Kidney (tissue), 14 donors: ENCODE measurements around the gene EHMT2. TPM values are rescaled to one million over a fixed set of nuclear protein-coding genes. Genes with fewer than 3 reads are reported as not detected.

ENCODE experiments used
- DNase-seq, 5 donors: peaks; one replicate each; pipeline ENCODE4 v3.0.0-alpha.2; 2013 to 2020
- FAIRE-seq: peaks from 2 replicates; lab custom pipeline; 2012; peaks lifted over from hg19 to GRCh38; lab: Jason Lieb, UNC
- H3K27ac ChIP-seq, 2 donors: one replicate each; pipeline ENCODE4 v1.7.0; 2013; ENCODE audit warnings: low read depth in 2 of 2, low read length in 2 of 2, inconsistent platforms in 1 of 2
- H3K27me3 ChIP-seq: one replicate; pipeline ENCODE4 v1.7.1; 2013; ENCODE audit warnings: low read length, inconsistent platforms; ENCODE audit not compliant: control insufficient read depth, insufficient read depth
- H3K36me3 ChIP-seq, 3 donors: one replicate each; pipeline versions ENCODE4 v1.7.0 to v1.7.1; 2013; ENCODE audit warnings: low read length in 3 of 3, control low read depth in 1 of 3, inconsistent platforms in 1 of 3; ENCODE audit not compliant: insufficient read depth in 3 of 3, control insufficient read depth in 2 of 3
- H3K4me1 ChIP-seq, 3 donors: one replicate each; pipeline versions ENCODE4 v1.7.0 to v1.7.1; 2013; ENCODE audit warnings: low read length in 3 of 3, inconsistent platforms in 1 of 3, low read depth in 1 of 3; ENCODE audit not compliant: control insufficient read depth in 2 of 3, insufficient read depth in 2 of 3
- H3K4me3 ChIP-seq, 3 donors: one replicate each; pipeline versions ENCODE4 v1.7.0 to v1.8.1; 2013; ENCODE audit warnings: low read length in 3 of 3, control low read depth in 1 of 3, inconsistent platforms in 1 of 3
- H3K9ac ChIP-seq, 3 donors: one replicate each; pipeline versions ENCODE4 v1.7.0 to v1.7.1; 2013; ENCODE audit warnings: low read length in 3 of 3, control low read depth in 1 of 3, inconsistent platforms in 1 of 3
- H3K9me3 ChIP-seq, 3 donors: one replicate each; pipeline versions ENCODE4 v1.7.0 to v1.7.1; 2013; ENCODE audit warnings: low read length in 3 of 3, control low read depth in 1 of 3, inconsistent platforms in 1 of 3; ENCODE audit not compliant: control insufficient read depth in 2 of 3, insufficient read depth in 1 of 3
- intact Hi-C: fragments of 100-400 bp; cut with DNase I; formaldehyde crosslinking; loops from one replicate; pipeline ENCODE4 v1.11.1; 2022
- polyA plus RNA-seq: library from polyadenylated mRNA; stranded (reverse); fragments of 350-450 nt; fragmentation: Illumina TruSeq; extraction: RNeasy Lipid Tissue Mini Kit (QIAGEN cat#74804); gene quantifications from one replicate; pipeline ENCODE4 v1.2.3, GENCODE V29; 2014; ENCODE audit warnings: low read depth, low replicate concordance; ENCODE audit not compliant: insufficient read depth
- total RNA-seq: library from RNA; stranded (reverse); fragmentation: NEBNext Ultra II Directional; extraction: Animal tissue kit (Norgen Biotek cat#: 25700); gene quantifications from one replicate; pipeline ENCODE4 v1.2.1, GENCODE V29; 2021
- TF ChIP-seq, protein P1 (sequence below): IDR thresholded peaks from 3 replicates; pipeline ENCODE4 v1.5.1; 2012; ENCODE audit warnings: mild to moderate bottlenecking, moderate library complexity, borderline replicate concordance; ENCODE audit not compliant: insufficient read depth; ENCODE audit errors: extremely low read depth
- donor health status: control.
- donor health status: control.
- donor health status: control.
- donor health status: control.
- donor health status: control.
- donor health status: DM: yes; HTN: yes; CAD: no.
- donor health status: Normal renal cell carcinoma (clear cell type).

Gene EHMT2
- total and polyA plus RNA-seq, 2 donors from 2014 or later = 35.3 to 40.5 TPM

DNA sequence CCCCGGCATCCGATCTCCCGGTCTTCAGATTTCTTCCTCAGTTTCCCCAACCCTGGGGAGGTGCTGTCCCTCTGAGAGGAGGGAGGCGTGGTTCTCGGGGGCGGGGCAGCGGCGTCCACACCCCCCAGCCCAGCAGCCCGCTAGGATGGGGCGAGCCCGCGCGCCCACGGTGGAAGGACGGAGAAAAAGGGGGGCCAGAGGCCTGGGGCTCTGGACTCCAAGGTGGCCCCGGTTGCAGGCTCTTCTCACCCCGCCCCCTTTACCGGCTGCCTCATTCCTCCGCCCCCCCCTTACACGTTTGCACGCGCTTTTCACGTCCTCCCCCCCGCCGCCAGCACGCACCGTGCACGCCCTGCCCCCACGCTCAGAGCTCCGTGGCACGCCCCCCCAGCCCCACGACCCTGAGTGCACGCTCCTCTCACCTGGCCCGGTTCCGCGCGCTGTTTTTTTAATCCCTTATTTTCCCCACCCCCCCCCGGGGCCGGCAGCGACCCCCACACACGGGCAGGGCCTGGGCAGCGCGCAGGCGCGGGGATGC is 4.0 kb upstream of the EHMT2 start:
- DNase-seq = peak; percentile 36 to 90 (median 71)
- Histone ChIP-seq H3K4me3 (peak overlapping the region in 2 of 3 donors; percentile 11 to 87), H3K27ac (peak overlapping the region; percentile 82 to 91), H3K36me3 (no peaks in the 10 kb centered on the region), H3K9ac (peak overlapping the region in 1 of 3 donors; percentile 51), H3K27me3 (no peaks in the 10 kb centered on the region), H3K9me3 (no peaks in the 10 kb centered on the region), H3K4me1 (peaks cover 4 to 19% (median 13%) of the 10 kb centered on the region in 3 donors)
- TF ChIP-seq, protein P1, sequence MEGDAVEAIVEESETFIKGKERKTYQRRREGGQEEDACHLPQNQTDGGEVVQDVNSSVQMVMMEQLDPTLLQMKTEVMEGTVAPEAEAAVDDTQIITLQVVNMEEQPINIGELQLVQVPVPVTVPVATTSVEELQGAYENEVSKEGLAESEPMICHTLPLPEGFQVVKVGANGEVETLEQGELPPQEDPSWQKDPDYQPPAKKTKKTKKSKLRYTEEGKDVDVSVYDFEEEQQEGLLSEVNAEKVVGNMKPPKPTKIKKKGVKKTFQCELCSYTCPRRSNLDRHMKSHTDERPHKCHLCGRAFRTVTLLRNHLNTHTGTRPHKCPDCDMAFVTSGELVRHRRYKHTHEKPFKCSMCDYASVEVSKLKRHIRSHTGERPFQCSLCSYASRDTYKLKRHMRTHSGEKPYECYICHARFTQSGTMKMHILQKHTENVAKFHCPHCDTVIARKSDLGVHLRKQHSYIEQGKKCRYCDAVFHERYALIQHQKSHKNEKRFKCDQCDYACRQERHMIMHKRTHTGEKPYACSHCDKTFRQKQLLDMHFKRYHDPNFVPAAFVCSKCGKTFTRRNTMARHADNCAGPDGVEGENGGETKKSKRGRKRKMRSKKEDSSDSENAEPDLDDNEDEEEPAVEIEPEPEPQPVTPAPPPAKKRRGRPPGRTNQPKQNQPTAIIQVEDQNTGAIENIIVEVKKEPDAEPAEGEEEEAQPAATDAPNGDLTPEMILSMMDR = no peak
- intact Hi-C loops = no loop called here
- FAIRE-seq = no peak

DNA sequence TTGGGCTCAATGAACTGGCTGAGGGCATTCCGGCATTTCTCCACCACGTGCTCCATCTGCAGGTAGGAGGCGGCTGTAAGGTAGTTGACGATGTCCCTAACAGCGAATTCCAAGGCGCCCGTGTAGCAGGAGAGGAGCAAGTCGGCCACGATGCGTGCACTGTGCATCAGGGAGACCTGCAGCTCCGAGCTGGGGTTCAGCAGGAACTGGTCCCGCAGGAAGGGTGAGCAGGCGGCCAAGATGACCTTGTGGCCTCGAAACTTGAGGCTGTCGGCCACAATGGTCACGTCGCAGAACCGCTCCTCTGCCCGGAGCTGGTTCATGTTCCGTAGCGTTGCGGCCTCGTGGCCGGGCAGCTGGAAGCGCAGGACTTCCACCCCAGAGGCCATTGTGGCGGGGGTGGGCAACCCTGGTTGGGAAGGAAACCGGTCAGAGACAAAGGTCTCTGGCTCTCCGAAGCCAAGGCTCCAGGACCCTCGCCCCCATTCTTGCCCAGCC is 3.5 kb upstream of the EHMT2 start:
- FAIRE-seq (no peak), DNase-seq (peak in 4 of 5 donors; percentile 38 to 87 (median 40))
- intact Hi-C loops = no loop called here
- TF ChIP-seq, protein P1 = no peak
- H3K27me3 ChIP-seq = no peaks in the 10 kb centered on the region
- no peaks in the 10 kb centered on the region for H3K9me3 ChIP-seq
- peak overlapping the region; percentile 82 to 91 for H3K27ac ChIP-seq
- peaks cover 4 to 19% (median 13%) of the 10 kb centered on the region in 3 donors for H3K4me1 ChIP-seq
- H3K9ac ChIP-seq = peak overlapping the region in 1 of 3 donors; percentile 51
- H3K36me3 ChIP-seq = no peaks in the 10 kb centered on the region
- peak overlapping the region in 2 of 3 donors; percentile 11 to 87 for H3K4me3 ChIP-seq

DNA sequence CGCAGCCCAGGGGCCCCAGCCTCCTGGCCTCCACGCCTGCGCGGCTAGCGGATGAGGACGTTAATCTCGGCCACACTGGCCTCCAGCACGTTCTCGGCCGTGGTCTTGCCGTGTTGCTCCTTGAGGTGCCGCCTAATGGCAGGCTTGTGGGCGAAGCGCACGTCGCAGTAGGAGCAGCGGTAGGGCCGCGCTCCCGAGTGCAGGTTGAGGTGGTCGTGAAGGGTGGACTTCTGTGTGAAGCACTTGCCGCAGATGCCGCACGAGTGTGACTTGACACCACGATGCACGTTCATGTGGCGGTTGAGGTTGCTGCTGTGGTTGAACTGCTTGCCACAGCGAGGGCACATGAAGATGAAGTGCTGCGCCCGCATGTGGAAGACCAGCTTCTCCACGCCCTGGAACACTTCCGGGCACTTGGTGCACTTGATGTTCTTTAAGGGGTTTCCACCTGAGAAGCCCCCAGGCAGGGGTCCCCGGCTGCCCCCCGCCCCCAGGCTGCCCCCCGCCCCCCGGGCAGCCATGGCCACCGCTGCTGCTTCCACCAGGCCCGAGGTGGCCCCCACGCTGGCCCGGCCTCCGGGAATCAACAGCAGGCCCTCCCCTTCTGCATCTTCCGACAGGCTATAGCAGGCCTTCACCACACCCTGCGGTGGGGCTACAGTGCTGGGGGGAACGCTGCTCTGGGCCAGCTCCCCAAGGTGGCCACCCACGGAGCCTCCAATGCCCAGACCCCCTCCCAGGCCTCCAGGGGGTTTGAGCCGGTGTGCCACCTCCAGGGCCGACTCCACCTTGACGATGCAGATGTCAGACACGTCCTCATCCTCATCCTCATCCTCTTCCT is 2.6 kb upstream of the EHMT2 start:
- H3K4me3 ChIP-seq = no peak overlapping the region
- DNase-seq = peak in 2 of 5 donors; percentile 65 to 78
- intact Hi-C loops = no loop called here

More for the DNA sequence above, 2.6 kb upstream of the EHMT2 start:
- Histone ChIP-seq H3K27ac (no peak overlapping the region), H3K9me3 (no peaks in the 10 kb centered on the region), H3K27me3 (no peaks in the 10 kb centered on the region), H3K36me3 (no peaks in the 10 kb centered on the region), H3K4me1 (peaks cover 4 to 19% (median 13%) of the 10 kb centered on the region in 3 donors), H3K9ac (no peak overlapping the region)
- FAIRE-seq = no peak
- TF ChIP-seq, protein P1 = no peak
